Loucy (cell line): ENCODE measurements around the gene SOAT2.
"Not testable (repeated sequence)": the region's sequence is repeated elsewhere in the genome, so short reads cannot be mapped to it uniquely, and the experiment has no call there.

Experiments used
- H2AFZ ChIP-seq: fragments of 200-600 bp; sonication (generic); 2 replicates; pipeline ENCODE4 v1.6.0; 2016; ENCODE audit warnings: antibody characterized with exemption, mild to moderate bottlenecking, low read length, moderate library complexity
- H3F3A ChIP-seq: fragments of 200-600 bp; 2 replicates; pipeline ENCODE4 v1.6.0; 2016; ENCODE audit warnings: antibody characterized with exemption, low read depth, mild to moderate bottlenecking
- H3K27me3 ChIP-seq: fragments of 200-600 bp; sonication (generic); 2 replicates; pipeline ENCODE4 v1.6.1; 2014; ENCODE audit warnings: low read length, mild to moderate bottlenecking; ENCODE audit not compliant: insufficient read depth, poor library complexity, severe bottlenecking
- H3K36me3 ChIP-seq: fragments of 200-600 bp; sonication (generic); 2 replicates; pipeline ENCODE4 v1.6.1; 2016; ENCODE audit warnings: low read length; ENCODE audit not compliant: insufficient read depth
- H3K4me1 ChIP-seq: fragments of 200-600 bp; sonication (generic); 2 replicates; pipeline ENCODE4 v1.5.1; 2014; ENCODE audit warnings: low read length, mild to moderate bottlenecking; ENCODE audit not compliant: insufficient read depth, poor library complexity, severe bottlenecking
- H3K4me2 ChIP-seq: fragments of 200-600 bp; sonication (generic); 2 replicates; pipeline ENCODE4 v1.6.0; 2014; ENCODE audit warnings: antibody characterized with exemption, low read length, low read depth, mild to moderate bottlenecking; ENCODE audit not compliant: poor library complexity, severe bottlenecking
- H3K4me3 ChIP-seq: fragments of 200-600 bp; sonication (generic); 2 replicates; pipeline ENCODE4 v1.5.1; 2014; ENCODE audit warnings: low read length, mild to moderate bottlenecking, mixed read lengths; ENCODE audit not compliant: poor library complexity, severe bottlenecking
- H3K79me2 ChIP-seq: fragments of 200-600 bp; sonication (generic); 2 replicates; pipeline ENCODE4 v1.6.1; 2014; ENCODE audit warnings: low read length; ENCODE audit not compliant: insufficient read depth
- H3K9ac ChIP-seq: fragments of 200-600 bp; sonication (generic); 2 replicates; pipeline ENCODE4 v1.6.0; 2014; ENCODE audit warnings: mild to moderate bottlenecking, low read depth, low read length, moderate library complexity; ENCODE audit not compliant: poor library complexity, severe bottlenecking
- H3K9me2 ChIP-seq: fragments of 200-600 bp; sonication (generic); replicated peaks from 2 replicates; pipeline ENCODE4 v1.6.1; 2016; ENCODE audit warnings: low read depth, low read length, mixed read lengths
- H3K9me3 ChIP-seq: fragments of 200-600 bp; sonication (generic); 2 replicates; pipeline ENCODE4 v1.6.1; 2014; ENCODE audit warnings: mild to moderate bottlenecking, antibody characterized with exemption, low read length, low read depth; ENCODE audit not compliant: insufficient read depth
- H4K20me1 ChIP-seq: fragments of 200-600 bp; sonication (generic); 2 replicates; pipeline ENCODE4 v1.6.0; 2014; ENCODE audit warnings: antibody characterized with exemption, low read length, mild to moderate bottlenecking; ENCODE audit not compliant: insufficient read depth, poor library complexity, severe bottlenecking
- EZH2phosphoT487 ChIP-seq: fragments of 200-600 bp; IDR thresholded peaks from 2 replicates; pipeline ENCODE4 v1.6.1; 2018; ENCODE audit warnings: antibody characterized with exemption, mild to moderate bottlenecking, moderate library complexity, borderline replicate concordance
- TF ChIP-seq, protein P1 (sequence below): fragments of 200-600 bp; sonication (generic); conservative IDR thresholded peaks from 2 replicates; pipeline ENCODE4 v1.5.1; 2014; ENCODE audit warnings: mild to moderate bottlenecking, antibody characterized with exemption, low read length

The SOAT2 gene

DNA sequence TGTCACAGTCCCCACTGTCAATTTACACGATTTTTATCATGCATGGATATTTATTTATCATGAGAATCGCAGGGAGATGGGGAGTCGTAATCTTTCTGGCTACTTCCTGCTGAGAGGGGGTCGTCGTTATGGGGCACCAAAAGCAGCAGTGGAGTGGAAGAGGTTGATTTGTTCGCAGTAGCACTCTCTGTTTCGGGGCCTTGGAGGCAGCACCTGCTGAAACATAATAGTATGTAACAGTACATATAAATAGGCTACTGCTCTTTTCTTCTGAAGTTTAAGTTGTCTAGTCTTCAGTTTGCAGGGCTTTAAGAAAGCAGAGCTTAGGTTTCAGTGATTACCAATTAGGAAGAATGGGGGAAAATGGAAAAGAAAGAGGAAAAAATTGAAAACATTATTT, 3.8 kb downstream of the SOAT2 start:
- Histone ChIP-seq H3K79me2 (no peaks in the 10 kb centered on the region), H3K36me3 (no peaks in the 10 kb centered on the region), H3K4me2 (no peak overlapping the region), H3K9me3 (no peaks in the 10 kb centered on the region), H3F3A (no peaks in the 10 kb centered on the region), H3K4me3 (no peak overlapping the region), H3K9ac (no peak overlapping the region), H2AFZ (no peak overlapping the region), H3K27me3 (no peaks in the 10 kb centered on the region), H4K20me1 (no peaks in the 10 kb centered on the region), H3K9me2 (no peaks in the 10 kb centered on the region), H3K4me1 (peaks cover 27% of the 10 kb centered on the region)
- TF ChIP-seq, protein P1, sequence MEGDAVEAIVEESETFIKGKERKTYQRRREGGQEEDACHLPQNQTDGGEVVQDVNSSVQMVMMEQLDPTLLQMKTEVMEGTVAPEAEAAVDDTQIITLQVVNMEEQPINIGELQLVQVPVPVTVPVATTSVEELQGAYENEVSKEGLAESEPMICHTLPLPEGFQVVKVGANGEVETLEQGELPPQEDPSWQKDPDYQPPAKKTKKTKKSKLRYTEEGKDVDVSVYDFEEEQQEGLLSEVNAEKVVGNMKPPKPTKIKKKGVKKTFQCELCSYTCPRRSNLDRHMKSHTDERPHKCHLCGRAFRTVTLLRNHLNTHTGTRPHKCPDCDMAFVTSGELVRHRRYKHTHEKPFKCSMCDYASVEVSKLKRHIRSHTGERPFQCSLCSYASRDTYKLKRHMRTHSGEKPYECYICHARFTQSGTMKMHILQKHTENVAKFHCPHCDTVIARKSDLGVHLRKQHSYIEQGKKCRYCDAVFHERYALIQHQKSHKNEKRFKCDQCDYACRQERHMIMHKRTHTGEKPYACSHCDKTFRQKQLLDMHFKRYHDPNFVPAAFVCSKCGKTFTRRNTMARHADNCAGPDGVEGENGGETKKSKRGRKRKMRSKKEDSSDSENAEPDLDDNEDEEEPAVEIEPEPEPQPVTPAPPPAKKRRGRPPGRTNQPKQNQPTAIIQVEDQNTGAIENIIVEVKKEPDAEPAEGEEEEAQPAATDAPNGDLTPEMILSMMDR = no peak
- no peak for TF ChIP-seq EZH2phosphoT487

DNA sequence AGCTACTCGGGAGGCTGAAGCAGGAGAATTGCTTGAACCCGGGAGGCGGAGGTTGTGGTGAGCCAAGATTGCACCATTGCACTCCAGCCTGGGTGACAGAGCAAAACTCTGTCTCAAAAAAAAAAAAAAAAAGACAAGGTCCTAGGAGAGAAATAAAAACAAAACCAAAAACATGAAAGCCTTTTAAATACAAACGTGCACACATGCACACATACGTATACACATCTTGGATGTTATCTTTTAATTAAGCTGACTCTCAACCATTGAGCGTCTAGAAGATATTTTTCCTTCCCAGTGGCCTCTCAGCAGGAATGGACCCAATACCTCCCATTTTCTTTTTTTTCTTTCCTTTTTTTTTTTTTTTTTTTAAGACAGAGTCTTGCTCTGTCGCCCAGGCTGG, 9.1 kb downstream of the SOAT2 start:
- H4K20me1 ChIP-seq, H3K9me2 ChIP-seq, H3K4me1 ChIP-seq, H3F3A ChIP-seq, H3K4me2 ChIP-seq, H3K9ac ChIP-seq, H3K79me2 ChIP-seq, H3K27me3 ChIP-seq, H3K4me3 ChIP-seq, H3K9me3 ChIP-seq, H2AFZ ChIP-seq, H3K36me3 ChIP-seq: not testable (repeated sequence)

DNA sequence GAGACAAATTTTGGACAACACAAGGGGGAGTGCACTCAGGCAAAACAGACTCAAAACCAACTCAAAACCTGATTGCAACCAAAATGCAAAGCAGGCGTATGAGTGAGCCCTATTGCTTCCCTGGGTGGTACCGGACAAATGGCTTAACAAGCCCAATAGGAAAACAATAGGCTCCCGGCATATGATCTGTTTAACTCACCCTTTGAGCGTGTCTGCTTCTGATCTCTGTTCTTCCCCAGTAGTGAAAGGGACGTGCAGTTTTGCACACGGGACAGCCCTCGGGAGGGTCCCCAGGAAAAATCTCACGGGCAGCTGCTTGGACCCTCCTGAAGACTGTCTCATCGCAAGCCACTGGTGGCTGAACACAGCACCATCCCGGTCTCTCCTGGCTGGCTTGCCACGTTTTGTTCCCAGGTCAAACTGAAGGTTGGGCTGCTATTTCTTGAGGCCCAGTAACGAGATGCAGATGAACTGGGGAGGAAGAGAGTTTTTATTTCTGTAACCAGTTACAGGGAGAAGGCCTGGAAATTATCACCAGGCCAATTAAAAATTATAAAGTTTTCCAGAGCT, 9.9 kb downstream of the SOAT2 start:
- Histone ChIP-seq H2AFZ (no peak overlapping the region), H3K9me2 (no peaks in the 10 kb centered on the region), H3K4me1 (no peaks in the 10 kb centered on the region), H3F3A (no peaks in the 10 kb centered on the region), H3K36me3 (no peaks in the 10 kb centered on the region), H3K27me3 (no peaks in the 10 kb centered on the region), H3K79me2 (no peaks in the 10 kb centered on the region), H3K9me3 (no peaks in the 10 kb centered on the region), H3K4me2 (no peak overlapping the region), H3K4me3 (no peak overlapping the region), H3K9ac (no peak overlapping the region), H4K20me1 (no peaks in the 10 kb centered on the region)
- TF ChIP-seq, protein P1 = no peak
- no peak for TF ChIP-seq EZH2phosphoT487

DNA sequence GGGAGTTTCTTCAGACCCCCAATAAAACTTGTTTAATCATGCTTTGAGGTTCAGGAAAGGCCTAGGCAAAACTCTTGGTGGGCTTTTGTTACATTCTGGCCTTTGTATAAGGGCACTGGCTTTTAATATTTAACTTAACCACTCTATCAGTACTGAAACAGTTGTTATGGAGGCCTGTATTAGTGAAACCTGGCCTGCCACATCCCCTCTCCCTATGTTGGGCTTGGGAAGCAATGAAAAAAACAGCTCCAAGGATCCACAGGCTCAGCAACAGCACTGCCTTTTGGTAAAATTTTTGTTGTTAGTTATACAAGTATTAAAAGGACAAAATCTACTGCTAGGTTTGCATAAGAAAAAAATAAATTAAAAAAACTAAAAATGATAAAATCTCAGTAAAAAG, 10.7 kb downstream of the SOAT2 start:
- H3K27me3 ChIP-seq = no peaks in the 10 kb centered on the region
- H3K79me2 ChIP-seq = no peaks in the 10 kb centered on the region
- H3K9me2 ChIP-seq = no peaks in the 10 kb centered on the region
- no peak overlapping the region for H2AFZ ChIP-seq
- no peaks in the 10 kb centered on the region for H4K20me1 ChIP-seq
- no peak overlapping the region for H3K4me3 ChIP-seq
- TF ChIP-seq, protein P1 = no peak
- no peak for TF ChIP-seq EZH2phosphoT487
- no peak overlapping the region for H3K4me2 ChIP-seq
- H3K9ac ChIP-seq = no peak overlapping the region
- no peaks in the 10 kb centered on the region for H3K36me3 ChIP-seq
- no peaks in the 10 kb centered on the region for H3K4me1 ChIP-seq
- H3K9me3 ChIP-seq = no peaks in the 10 kb centered on the region
- no peaks in the 10 kb centered on the region for H3F3A ChIP-seq
